Bronchial epithelial cell (primary cell): ENCODE results near the gene HSPA14. TPM values are rescaled to one million over a fixed set of nuclear protein-coding genes. Genes with fewer than 3 reads are reported as not detected.

ENCODE experiments used
- DNase-seq: peaks from one replicate; pipeline ENCODE4 v3.0.0-alpha.2; 2010; ENCODE audit warnings: low read depth
- FAIRE-seq: peaks from 2 replicates; lab custom pipeline; 2011; peaks lifted over from hg19 to GRCh38; lab: Jason Lieb, UNC
- H3K27me3 ChIP-seq: 2 replicates; pipeline ENCODE4 v1.5.1; 2011; ENCODE audit warnings: low read length; ENCODE audit not compliant: control insufficient read depth, insufficient read depth
- H3K36me3 ChIP-seq: 2 replicates; pipeline ENCODE4 v1.5.1; 2011; ENCODE audit warnings: low read length; ENCODE audit not compliant: control insufficient read depth, insufficient read depth
- H3K4me3 ChIP-seq: 2 replicates; pipeline ENCODE4 v1.5.1; 2011; ENCODE audit warnings: mild to moderate bottlenecking, low read depth, low read length, control low read depth
- total RNA-seq: library from RNA; depleted of rRNA; stranded (reverse); fragments of >200 nt; gene quantifications from 2 replicates; pipeline ENCODE4 v1.2.1, GENCODE V29; 2014
- TF ChIP-seq, protein P1 (sequence below): IDR thresholded peaks from 2 replicates; pipeline ENCODE4 v1.5.1; 2011; ENCODE audit warnings: mild to moderate bottlenecking, moderate library complexity, low read length, control low read depth, inconsistent platforms; ENCODE audit not compliant: insufficient read depth, severe bottlenecking

The HSPA14 gene, protein sequence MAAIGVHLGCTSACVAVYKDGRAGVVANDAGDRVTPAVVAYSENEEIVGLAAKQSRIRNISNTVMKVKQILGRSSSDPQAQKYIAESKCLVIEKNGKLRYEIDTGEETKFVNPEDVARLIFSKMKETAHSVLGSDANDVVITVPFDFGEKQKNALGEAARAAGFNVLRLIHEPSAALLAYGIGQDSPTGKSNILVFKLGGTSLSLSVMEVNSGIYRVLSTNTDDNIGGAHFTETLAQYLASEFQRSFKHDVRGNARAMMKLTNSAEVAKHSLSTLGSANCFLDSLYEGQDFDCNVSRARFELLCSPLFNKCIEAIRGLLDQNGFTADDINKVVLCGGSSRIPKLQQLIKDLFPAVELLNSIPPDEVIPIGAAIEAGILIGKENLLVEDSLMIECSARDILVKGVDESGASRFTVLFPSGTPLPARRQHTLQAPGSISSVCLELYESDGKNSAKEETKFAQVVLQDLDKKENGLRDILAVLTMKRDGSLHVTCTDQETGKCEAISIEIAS
- total RNA-seq, result 6.3 and 6.8 TPM in 2 replicates

DNA sequence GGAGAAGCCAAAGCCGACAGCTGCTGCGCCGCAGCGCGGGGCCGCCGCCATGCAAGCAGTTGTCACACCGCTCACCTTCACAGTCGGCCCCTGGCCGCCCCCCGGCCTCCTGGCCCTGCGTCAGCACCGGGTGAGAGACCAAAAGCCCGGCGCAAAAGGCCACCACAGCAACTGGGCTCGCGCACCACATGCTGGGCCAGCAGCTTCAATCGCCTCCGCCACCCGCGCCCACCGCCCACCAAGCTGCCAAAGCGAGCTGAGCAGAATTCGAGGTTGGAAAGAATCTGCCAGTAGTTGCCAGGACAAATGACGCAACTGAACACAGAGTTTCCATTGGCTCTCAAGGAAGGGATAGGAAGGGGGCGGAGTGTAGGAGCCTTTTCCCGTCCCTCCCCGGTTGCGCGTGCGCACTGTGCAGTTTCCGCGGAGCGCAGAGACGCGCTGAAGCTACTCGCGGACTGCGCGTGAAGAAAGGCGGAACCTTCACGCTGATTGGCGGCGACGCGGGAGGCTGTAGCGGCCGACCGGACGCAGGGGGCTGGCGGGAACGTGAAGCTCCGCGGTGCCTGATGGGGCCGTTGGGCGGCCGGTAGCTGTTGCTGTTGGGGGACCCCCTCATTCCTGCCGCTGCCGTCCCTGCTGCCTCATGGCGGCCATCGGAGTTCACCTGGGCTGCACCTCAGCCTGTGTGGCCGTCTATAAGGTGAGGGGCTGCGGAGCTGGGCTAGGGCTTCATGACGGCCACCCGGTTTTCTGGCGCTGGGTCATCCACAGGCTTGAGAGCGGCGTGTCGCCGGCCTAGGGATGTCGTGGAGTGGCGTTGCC lies at the start of gene HSPA14, which contains the start of the genes CDNF and MSANTD7:
Gene HSPA14, plus strand, starts transcription at position 550 of the 825 bp plus-strand sequence. Its CDS starts 97 bp downstream, at position 647.
Gene CDNF, minus strand, starts transcription at position 281 of the 825 bp plus-strand sequence. Its CDS starts 91 bp downstream, at position 190.
Gene MSANTD7, plus strand, starts transcription at position 550 of the 825 bp plus-strand sequence. CDS start 3,979 bp downstream, outside the sequence.
- H3K4me3 ChIP-seq, result peak within 1 kb of the TSS; percentile 86
- FAIRE-seq (peak; percentile 91), DNase-seq (peak; percentile 98)
- H3K36me3 ChIP-seq, result peaks cover 3% of the 10 kb centered on the region
- H3K27me3 ChIP-seq, result no peaks in the 10 kb centered on the region
- TF ChIP-seq, protein P1, sequence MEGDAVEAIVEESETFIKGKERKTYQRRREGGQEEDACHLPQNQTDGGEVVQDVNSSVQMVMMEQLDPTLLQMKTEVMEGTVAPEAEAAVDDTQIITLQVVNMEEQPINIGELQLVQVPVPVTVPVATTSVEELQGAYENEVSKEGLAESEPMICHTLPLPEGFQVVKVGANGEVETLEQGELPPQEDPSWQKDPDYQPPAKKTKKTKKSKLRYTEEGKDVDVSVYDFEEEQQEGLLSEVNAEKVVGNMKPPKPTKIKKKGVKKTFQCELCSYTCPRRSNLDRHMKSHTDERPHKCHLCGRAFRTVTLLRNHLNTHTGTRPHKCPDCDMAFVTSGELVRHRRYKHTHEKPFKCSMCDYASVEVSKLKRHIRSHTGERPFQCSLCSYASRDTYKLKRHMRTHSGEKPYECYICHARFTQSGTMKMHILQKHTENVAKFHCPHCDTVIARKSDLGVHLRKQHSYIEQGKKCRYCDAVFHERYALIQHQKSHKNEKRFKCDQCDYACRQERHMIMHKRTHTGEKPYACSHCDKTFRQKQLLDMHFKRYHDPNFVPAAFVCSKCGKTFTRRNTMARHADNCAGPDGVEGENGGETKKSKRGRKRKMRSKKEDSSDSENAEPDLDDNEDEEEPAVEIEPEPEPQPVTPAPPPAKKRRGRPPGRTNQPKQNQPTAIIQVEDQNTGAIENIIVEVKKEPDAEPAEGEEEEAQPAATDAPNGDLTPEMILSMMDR, result no peak

DNA sequence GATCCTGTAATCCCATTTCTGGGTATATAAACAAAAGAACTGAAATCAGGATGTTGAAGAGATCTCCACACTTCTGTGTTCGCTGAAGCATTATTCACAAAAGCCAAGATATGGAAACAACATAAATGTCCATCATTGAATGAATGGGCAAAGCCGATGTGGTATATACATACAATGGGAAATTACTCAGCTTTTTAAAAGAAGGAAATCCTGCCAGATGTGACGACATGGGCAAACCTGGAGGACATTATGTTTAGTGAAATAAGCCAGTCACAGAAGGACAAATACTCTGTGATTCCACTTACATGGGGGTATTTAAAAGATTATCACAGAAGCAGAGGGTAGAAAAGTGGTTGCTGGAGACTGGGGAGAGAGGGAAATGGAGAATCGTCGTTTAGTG lies 39.5 kb upstream of the HSPA14 start:
- no peaks in the 10 kb centered on the region for H3K36me3 ChIP-seq
- FAIRE-seq, result no peak
- no peak for DNase-seq
- H3K4me3 ChIP-seq, result no peak overlapping the region
- TF ChIP-seq, protein P1, result no peak
- no peaks in the 10 kb centered on the region for H3K27me3 ChIP-seq

DNA sequence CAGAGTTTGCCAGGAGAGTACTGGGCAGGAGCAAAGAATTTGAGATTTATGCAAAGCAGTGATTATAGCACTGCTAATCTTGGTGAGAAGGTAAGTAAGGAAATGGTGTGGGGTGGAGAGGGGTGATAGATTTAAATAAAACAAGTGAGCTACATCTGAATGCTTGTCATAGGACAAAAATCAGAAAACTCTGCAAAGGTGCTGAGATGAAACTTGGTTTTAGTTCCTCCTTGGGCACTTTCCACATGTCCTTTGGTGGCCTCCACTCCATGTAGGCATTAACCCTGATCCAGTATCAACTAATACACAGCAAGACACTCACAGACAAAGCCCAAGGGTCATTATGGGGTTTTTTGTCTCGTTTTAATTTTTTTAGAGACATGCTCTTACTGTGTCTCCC lies 37.7 kb upstream of the HSPA14 start:
- H3K4me3 ChIP-seq, result no peak overlapping the region
- no peak for FAIRE-seq
- no peaks in the 10 kb centered on the region for H3K27me3 ChIP-seq
- no peaks in the 10 kb centered on the region for H3K36me3 ChIP-seq
- DNase-seq, result no peak
- TF ChIP-seq, protein P1, result no peak

DNA sequence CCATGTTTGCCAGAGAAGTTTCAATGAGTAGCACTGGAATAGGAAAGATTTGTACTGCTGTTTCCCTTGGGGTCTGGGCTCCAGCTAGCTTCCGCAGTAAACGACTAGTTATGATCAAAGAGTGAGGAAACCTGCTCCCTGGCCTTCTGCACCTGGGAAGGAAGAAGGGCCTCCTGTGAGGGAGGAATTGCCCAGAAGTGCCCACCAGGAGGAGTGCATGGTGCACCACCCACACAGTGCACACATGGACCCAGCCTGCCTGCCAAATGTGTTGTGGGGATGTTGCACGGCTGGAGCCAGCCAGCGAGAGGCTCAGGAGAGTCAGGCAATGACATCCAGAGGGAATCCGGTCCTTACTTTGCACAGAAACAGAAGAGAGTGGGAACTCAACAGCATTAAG lies 36.4 kb upstream of the HSPA14 start:
- DNase-seq, result no peak
- TF ChIP-seq, protein P1, result no peak
- no peak for FAIRE-seq
- H3K36me3 ChIP-seq, result no peaks in the 10 kb centered on the region
- no peak overlapping the region for H3K4me3 ChIP-seq
- no peaks in the 10 kb centered on the region for H3K27me3 ChIP-seq

DNA sequence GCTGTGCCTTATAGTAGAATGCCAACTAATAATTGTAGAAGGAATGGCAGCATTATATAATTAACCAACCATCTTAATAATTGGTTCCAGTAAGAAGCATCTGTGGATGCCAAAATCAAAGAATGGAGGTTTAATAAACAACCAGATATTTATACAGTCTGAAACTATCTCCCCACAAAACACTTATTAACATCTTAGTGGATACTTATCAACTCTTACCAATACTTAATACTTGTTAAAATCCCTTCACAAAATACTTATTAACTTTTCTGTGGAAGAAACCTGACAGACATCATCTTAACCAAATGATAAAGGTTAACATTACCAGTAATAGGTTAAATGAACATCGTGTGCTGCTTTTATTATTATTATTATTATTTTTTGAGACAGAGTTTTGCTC lies 34.3 kb upstream of the HSPA14 start:
- H3K27me3 ChIP-seq, result no peaks in the 10 kb centered on the region
- no peak for FAIRE-seq
- no peak for DNase-seq

More for the DNA sequence above, 34.3 kb upstream of the HSPA14 start:
- no peaks in the 10 kb centered on the region for H3K36me3 ChIP-seq
- TF ChIP-seq, protein P1, result no peak
- no peak overlapping the region for H3K4me3 ChIP-seq
